ENCODE data around the gene LRRC4B. TPM values are rescaled to one million over a fixed set of nuclear protein-coding genes. Genes with fewer than 3 reads are reported as not detected.

LRRC4B gene
- total RNA-seq, 2 experiments from 2014 or later, result not detected

DNA sequence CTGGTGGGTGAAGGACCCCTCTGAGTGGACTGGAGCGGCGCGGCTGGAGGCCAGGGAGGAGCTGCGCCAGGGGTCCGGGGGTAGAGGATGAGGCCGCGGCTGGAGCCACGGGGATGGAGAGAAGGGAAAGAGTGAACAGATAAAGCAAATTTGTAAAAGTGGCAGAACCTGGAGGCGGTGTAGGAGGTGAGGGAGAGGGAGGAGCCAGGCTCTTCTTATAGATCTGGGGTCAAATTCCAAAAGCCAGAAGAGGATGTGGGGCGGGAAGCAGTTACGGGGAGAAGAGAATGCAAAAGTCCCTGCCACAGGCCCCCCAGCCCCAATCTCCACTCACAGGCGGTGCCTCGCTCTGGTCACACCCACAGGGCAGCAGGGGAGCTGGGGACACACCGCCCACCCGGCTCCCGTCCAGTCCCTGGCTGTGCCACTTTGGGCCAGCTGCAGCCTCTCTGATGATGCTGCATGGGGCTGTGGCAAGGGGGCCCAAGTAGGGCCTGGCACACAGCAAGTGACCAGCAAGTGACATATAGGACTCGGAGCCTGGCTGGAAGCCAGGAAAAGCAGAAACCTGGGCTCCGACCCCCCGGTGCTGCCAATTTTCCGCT lies 11.1 kb downstream of the LRRC4B start:
- peaks cover 49% of the 10 kb centered on the region for H3K27me3 Mint-ChIP-seq
- ATAC-seq, result no peak
- intact Hi-C loops (cut with DNase I, micrococcal nuclease), result loop anchor here in 1 of 2 experiments (5.0 kb wide), 1 partner anchor 70 kb away; no protein-coding TSS in a partner anchor
- H3K9me3 Mint-ChIP-seq (ENCODE audit: low read depth), result no peaks in the 10 kb centered on the region
- DNase-seq, result no peak
- POLR2A ChIA-PET, result no interaction called here
- no peak overlapping the region for H3K4me3 Mint-ChIP-seq
- H3K36me3 Mint-ChIP-seq (ENCODE audit: low read depth), result no peaks in the 10 kb centered on the region
- H3K4me1 Mint-ChIP-seq, result peaks cover 2% of the 10 kb centered on the region
- no peak overlapping the region for H3K27ac Mint-ChIP-seq
- CTCF ChIA-PET, result interaction anchor here (0.6 to 4.5 kb wide), 13 partner anchors 13 to 409 kb away, joined by 3 to 45 read pairs (median 6); no protein-coding TSS in a partner anchor

DNA sequence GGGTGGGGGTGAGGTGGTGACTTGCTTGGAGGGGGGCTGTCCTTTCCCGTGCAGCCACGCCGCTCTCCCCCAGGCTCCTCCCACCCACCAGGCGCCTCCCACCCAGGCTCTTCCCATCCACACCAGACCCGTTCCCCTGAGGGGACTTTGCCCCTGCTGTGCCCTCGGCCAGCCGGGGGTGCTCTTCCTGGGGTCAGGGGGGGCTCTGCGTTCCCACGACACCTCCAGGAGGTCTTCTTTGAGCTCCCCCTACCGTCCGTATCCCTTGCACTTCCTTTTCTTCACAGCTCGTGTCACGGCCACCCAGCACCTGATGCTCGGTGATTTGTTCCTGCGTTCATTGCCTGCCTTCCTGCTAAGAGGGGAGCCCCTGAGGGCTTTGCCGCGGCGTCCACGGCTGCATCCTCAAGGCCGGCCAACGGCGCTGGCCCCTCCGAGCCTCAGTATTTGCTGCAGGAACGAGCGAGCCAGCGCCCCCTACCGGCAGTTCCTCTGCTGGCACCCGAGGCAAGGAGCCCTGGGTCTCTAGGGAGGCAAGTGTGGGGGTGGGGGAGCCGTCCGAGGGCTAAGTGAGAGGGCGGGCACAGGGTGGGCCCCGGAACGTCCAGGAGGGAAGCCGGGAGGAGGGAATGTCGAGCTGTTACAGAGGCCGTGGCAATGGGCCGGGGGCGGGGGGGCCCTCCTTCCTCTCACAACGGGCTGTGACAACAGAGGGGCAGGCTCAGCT lies 11.8 kb downstream of the LRRC4B start:
- Mint-ChIP-seq H3K4me1 (peaks cover 2% of the 10 kb centered on the region), H3K27me3 (peaks cover 53% of the 10 kb centered on the region), H3K4me3 (peak overlapping the region; percentile 68), H3K27ac (peak overlapping the region; percentile 85), H3K36me3 (ENCODE audit: low read depth) (no peaks in the 10 kb centered on the region), H3K9me3 (ENCODE audit: low read depth) (no peaks in the 10 kb centered on the region)
- intact Hi-C loops (cut with DNase I, micrococcal nuclease), result loop anchor here in 1 of 2 experiments (1.0 to 5.0 kb wide), 4 partner anchors 19 to 199 kb away; no protein-coding TSS in a partner anchor
- CTCF ChIA-PET, result interaction anchor here (0.6 to 4.5 kb wide), 30 partner anchors 8 to 491 kb away, joined by 3 to 45 read pairs (median 4); partner anchors contain the start of gene JOSD2
- ATAC-seq (peak; percentile 89), DNase-seq (peak; percentile 92)
- POLR2A ChIA-PET, result interaction anchor here (0.6 to 0.7 kb wide), 2 partner anchors 46 to 48 kb away, joined by 3 to 5 read pairs; partner anchors contain the start of gene JOSD2

DNA sequence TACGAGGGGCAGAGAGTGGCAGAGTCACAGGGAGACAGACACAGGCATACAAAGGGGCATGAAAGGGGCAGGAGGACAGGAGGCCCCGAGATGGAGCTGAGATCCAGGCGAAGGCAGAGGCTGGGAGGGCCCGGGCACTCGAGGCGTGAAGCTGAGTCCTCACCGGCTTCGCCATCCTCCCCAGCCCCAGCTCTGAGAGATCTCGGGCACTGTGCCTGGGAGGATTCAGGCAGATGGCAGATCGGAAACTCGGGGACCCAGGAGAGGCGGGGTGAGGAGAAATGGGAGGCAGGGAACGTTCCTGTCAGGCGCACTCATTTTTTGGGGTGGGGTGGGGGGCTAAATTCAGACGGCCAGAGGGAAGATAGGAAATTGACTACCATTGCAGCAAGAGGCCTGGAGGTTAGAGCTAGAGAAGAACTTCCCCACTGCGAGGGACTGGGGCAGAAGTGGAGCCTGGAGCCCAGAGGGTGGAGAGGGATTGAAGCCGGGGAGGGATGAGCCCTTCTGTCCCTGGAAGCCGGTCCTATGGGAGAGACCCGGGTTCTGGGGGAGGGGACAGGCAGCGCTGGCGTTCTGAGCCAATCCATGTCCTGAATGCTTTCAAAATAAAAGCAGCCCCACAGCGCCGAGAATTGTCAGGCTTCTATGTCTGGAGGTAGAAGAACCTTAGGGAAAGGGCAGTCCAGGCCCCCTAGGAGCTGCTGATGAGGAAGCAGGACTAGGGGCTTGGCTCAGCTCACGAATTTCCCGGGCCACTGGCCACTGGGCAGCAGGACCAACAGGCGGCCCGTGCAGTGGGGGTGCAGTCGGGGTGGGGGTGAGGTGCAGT lies 12.6 kb downstream of the LRRC4B start:
- H3K9me3 Mint-ChIP-seq (ENCODE audit: low read depth), result no peaks in the 10 kb centered on the region
- DNase-seq (no peak), ATAC-seq (no peak)
- CTCF ChIA-PET, result interaction anchor here (0.6 to 4.5 kb wide), 28 partner anchors 8 to 490 kb away, joined by 3 to 45 read pairs (median 4); partner anchors contain the start of gene JOSD2
- H3K27ac Mint-ChIP-seq, result no peak overlapping the region
- intact Hi-C loops (cut with DNase I, micrococcal nuclease), result loop anchor here in 1 of 2 experiments (1.0 to 5.0 kb wide), 4 partner anchors 18 to 198 kb away; no protein-coding TSS in a partner anchor
- peaks cover 51% of the 10 kb centered on the region for H3K27me3 Mint-ChIP-seq
- no peaks in the 10 kb centered on the region for H3K36me3 Mint-ChIP-seq (ENCODE audit: low read depth)
- peaks cover 2% of the 10 kb centered on the region for H3K4me1 Mint-ChIP-seq
- POLR2A ChIA-PET, result interaction anchor here (0.6 to 0.7 kb wide), 2 partner anchors 45 to 47 kb away, joined by 3 to 5 read pairs; partner anchors contain the start of gene JOSD2
- H3K4me3 Mint-ChIP-seq, result peak overlapping the region; percentile 68

DNA sequence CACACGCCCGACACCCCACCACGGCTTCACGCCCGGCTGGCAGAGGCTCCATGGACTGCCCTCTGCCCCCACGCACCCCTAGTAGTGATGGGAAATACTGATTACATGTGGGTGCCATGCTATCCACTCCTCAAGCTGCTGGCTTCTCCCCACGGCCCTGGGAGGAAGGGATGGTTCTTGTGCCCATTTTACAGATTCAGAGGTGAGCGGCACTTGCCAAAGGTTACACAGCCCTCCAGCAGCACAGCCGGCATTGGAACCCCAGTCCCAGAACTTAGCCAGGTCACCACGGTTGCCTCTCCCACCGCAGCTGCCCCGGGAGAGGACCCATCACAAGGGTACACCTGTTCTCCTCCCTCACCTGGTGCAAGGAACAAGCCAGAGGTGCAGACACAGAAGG lies 13.2 kb downstream of the LRRC4B start:
- intact Hi-C loops (cut with DNase I, micrococcal nuclease), result loop anchor here in 1 of 2 experiments (5.0 kb wide), 1 partner anchor 68 kb away; no protein-coding TSS in a partner anchor
- H3K27ac Mint-ChIP-seq, result no peak overlapping the region
- H3K9me3 Mint-ChIP-seq (ENCODE audit: low read depth), result no peaks in the 10 kb centered on the region
- CTCF ChIA-PET, result interaction anchor here (0.6 to 4.5 kb wide), 6 partner anchors 11 to 198 kb away, joined by 3 to 45 read pairs (median 7); no protein-coding TSS in a partner anchor
- no peak for ATAC-seq
- H3K4me1 Mint-ChIP-seq, result peaks cover 2% of the 10 kb centered on the region
- POLR2A ChIA-PET, result no interaction called here
- H3K27me3 Mint-ChIP-seq, result peaks cover 57% of the 10 kb centered on the region
- no peak overlapping the region for H3K4me3 Mint-ChIP-seq
- no peak for DNase-seq
- no peaks in the 10 kb centered on the region for H3K36me3 Mint-ChIP-seq (ENCODE audit: low read depth)

DNA sequence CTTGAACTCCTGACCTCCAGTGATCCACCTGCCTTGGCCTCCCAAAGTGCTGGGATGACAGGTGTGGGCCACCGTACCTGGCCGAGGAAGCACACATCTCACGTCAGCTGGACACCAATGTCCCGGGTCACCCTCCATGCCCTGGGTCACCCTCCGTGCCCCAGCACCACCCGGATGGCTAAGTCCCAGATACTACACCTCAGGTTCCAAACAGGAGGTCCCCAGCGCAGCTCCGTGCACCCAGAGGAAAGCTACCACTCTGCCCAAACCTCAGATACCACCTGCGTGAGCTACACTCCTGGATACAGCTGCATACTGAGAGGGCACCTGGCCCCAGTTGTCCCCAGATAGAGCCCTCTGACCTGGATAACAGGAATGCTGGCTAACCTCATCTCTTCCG lies 14.0 kb downstream of the LRRC4B start:
- POLR2A ChIA-PET, result no interaction called here
- Mint-ChIP-seq H3K4me1 (peaks cover 2% of the 10 kb centered on the region), H3K4me3 (no peak overlapping the region), H3K36me3 (ENCODE audit: low read depth) (no peaks in the 10 kb centered on the region), H3K9me3 (ENCODE audit: low read depth) (no peaks in the 10 kb centered on the region), H3K27ac (no peak overlapping the region), H3K27me3 (peaks cover 59% of the 10 kb centered on the region)
- CTCF ChIA-PET, result interaction anchor here (0.6 to 4.5 kb wide), 5 partner anchors 10 to 197 kb away, joined by 3 to 45 read pairs (median 4); no protein-coding TSS in a partner anchor
- no peak for ATAC-seq
- no peak for DNase-seq
- intact Hi-C loops (cut with DNase I, micrococcal nuclease), result no loop called here

DNA sequence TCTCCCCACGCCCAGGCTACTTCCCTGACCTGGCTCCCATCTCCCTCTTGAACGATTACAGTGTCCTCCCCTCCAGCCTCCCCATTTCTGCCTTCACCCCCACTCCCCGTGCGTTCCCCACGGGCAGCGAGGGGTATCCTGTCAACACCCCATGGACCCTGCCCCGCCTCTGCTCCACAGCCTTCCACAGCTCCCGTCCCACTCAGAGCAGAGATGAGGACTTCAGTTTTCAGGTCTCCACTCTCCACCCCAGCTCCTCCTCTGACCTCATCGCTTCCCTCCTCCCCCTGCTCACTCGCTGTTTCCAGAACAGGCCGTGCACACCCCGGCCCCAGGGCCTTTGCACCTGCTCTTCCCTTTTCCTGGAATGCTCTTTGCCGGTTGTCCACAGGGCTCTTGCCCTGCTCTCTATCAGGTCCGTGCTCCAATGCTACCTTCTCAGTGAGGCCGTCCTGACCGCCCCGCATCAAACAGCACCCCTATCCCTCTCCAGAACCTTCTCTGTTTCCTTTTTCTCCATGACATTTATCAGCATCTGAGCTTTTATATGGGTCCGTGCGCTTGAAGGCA lies 15.0 kb downstream of the LRRC4B start:
- Mint-ChIP-seq H3K4me3 (no peak overlapping the region), H3K27ac (no peak overlapping the region), H3K4me1 (peaks cover 2% of the 10 kb centered on the region), H3K36me3 (ENCODE audit: low read depth) (no peaks in the 10 kb centered on the region), H3K9me3 (ENCODE audit: low read depth) (no peaks in the 10 kb centered on the region), H3K27me3 (peaks cover 56% of the 10 kb centered on the region)
- ChIA-PET CTCF (interaction anchor here (3.8 kb wide), 1 partner anchor 196 kb away, joined by 13 read pairs; no protein-coding TSS in a partner anchor), POLR2A (no interaction called here)
- DNase-seq (no peak), ATAC-seq (no peak)
- intact Hi-C loops (cut with DNase I, micrococcal nuclease), result no loop called here

DNA sequence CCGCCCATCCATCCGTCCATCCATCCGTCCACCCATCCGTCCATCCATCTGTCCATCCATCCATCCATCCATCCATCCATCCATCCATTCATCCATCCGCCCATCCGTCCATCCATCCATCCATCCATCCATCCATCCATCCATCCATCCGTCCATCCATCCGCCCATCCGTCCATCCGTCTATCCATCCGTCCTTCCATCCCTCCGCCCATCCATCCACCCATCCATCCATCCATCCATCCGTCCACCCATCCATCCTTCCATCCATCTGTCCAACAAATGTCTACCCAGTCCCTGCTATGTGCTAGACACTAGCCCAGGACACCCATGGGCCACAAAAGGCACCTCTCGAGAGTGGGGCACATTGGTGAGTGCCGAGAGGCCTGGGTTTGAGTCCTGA lies 15.7 kb downstream of the LRRC4B start:
- no peaks in the 10 kb centered on the region for H3K9me3 Mint-ChIP-seq (ENCODE audit: low read depth)
- ChIA-PET CTCF (interaction anchor here (0.6 kb wide), 1 partner anchor 1106 kb away, joined by 3 read pairs; no protein-coding TSS in a partner anchor), POLR2A (no interaction called here)
- peaks cover 51% of the 10 kb centered on the region for H3K27me3 Mint-ChIP-seq
- H3K27ac Mint-ChIP-seq, result no peak overlapping the region
- no peak for ATAC-seq
- H3K4me1 Mint-ChIP-seq, result peaks cover 2% of the 10 kb centered on the region
- no peaks in the 10 kb centered on the region for H3K36me3 Mint-ChIP-seq (ENCODE audit: low read depth)
- no peak overlapping the region for H3K4me3 Mint-ChIP-seq
- intact Hi-C loops (cut with DNase I, micrococcal nuclease), result no loop called here
- no peak for DNase-seq

DNA sequence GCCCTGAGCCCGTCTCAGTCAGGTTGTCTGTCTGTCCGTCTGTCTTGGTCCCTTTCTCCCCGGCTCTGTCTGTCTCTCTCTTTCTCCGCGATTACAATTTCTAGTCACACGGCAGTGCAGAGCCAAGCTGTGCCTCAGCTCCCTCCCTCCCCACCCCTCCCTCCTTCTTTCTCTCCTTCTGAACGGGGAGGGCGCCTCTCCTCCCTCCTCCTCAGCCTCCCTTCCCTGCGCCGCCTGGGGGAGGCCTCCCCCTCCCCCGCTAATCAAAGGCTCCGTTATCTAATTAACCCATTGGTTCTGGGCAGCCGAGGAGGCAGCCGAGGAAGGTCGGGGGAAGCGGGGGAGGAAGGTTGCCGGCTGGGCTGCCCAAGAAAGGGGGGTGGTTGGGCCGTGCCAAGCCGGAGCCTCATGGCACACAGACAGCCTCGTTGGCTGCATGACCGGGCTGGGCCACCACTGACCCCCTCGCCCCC lies 16.5 kb downstream of the LRRC4B start:
- H3K27ac Mint-ChIP-seq, result no peak overlapping the region
- DNase-seq, result no peak
- H3K27me3 Mint-ChIP-seq, result peaks cover 51% of the 10 kb centered on the region
- intact Hi-C loops (cut with DNase I, micrococcal nuclease), result no loop called here
- ChIA-PET POLR2A (no interaction called here), CTCF (interaction anchor here (0.6 kb wide), 1 partner anchor 75 kb away, joined by 3 read pairs; no protein-coding TSS in a partner anchor)
- H3K4me1 Mint-ChIP-seq, result peaks cover 2% of the 10 kb centered on the region
- no peak for ATAC-seq
- no peaks in the 10 kb centered on the region for H3K36me3 Mint-ChIP-seq (ENCODE audit: low read depth)
- H3K9me3 Mint-ChIP-seq (ENCODE audit: low read depth), result no peaks in the 10 kb centered on the region
- H3K4me3 Mint-ChIP-seq, result no peak overlapping the region

DNA sequence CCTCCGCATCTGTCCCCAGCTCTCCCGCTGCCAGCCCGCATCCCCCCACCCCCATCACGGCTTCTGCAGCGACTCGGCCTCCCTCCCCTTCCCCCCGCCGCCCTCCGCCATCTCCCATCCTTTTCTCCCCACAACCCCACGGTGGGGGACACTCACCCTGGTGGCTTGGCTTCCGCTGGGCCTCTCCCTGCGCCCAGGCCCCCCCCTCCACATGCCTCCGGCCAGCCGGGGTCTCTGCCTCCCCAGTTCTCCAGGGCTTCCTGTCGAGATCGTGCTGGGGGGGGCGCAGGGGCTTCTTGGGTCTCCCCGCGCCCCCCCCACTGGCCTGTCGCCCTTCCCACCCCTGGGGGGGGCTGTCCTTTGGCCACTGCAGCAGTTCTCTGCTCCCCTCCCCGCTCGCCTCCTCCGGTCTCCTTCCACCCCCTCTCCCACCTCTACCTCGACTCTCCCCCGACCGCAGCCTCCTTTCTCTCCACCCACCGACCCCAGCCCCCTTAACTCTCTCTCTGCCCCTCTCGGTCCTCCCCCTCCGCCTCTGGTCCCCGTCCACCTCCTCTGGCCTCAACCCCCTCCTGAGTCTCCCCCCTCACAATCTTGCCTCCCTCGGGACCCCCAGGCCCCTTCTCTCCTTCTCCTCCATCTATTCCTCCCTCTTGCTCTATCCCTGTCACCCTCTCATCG lies 17.1 kb downstream of the LRRC4B start:
- Mint-ChIP-seq H3K27me3 (peaks cover 48% of the 10 kb centered on the region), H3K4me1 (no peaks in the 10 kb centered on the region), H3K36me3 (ENCODE audit: low read depth) (no peaks in the 10 kb centered on the region), H3K9me3 (ENCODE audit: low read depth) (no peaks in the 10 kb centered on the region), H3K4me3 (no peak overlapping the region), H3K27ac (no peak overlapping the region)
- POLR2A ChIA-PET, result no interaction called here
- intact Hi-C loops (cut with DNase I, micrococcal nuclease), result no loop called here
- no peak for DNase-seq
- no peak for ATAC-seq
- CTCF ChIA-PET, result interaction anchor here (0.6 kb wide), 1 partner anchor 76 kb away, joined by 3 read pairs; no protein-coding TSS in a partner anchor

DNA sequence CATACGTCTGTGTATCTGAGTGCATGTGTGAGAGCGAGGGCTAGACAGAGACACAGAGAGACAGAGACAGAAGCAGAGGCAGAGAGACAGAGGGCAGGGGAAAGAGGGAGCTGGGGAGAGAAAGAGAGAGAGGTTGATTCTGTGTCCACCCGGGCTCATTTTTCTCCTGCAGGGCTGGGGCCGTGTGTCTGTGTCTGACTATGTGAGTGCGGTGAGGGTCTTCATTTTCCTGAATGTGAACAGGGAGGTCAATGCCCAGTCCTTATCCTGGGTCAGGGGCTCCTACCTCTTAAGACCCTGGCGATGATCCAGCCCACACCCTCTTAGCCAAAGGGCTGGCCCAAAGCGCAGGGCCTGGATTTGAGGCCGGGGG lies 17.7 kb downstream of the LRRC4B start:
- Mint-ChIP-seq H3K4me3 (no peak overlapping the region), H3K27ac (no peak overlapping the region), H3K36me3 (ENCODE audit: low read depth) (no peaks in the 10 kb centered on the region), H3K9me3 (ENCODE audit: low read depth) (no peaks in the 10 kb centered on the region), H3K27me3 (peaks cover 44% of the 10 kb centered on the region), H3K4me1 (no peaks in the 10 kb centered on the region)
- ChIA-PET POLR2A (no interaction called here), CTCF (no interaction called here)
- ATAC-seq, result no peak
- intact Hi-C loops (cut with DNase I, micrococcal nuclease), result no loop called here
- DNase-seq, result no peak

Data from activated CD4-positive, alpha-beta T cell treated with anti-CD3 and anti-CD28 coated beads for 36 hours (primary cell).